Forelimb muscle (tissue), 1 donor: ENCODE data around the gene PCDHGB3. TPM values are rescaled to one million over a fixed set of nuclear protein-coding genes. Genes with fewer than 3 reads are reported as not detected.
"Not testable (repeated sequence)": the region's sequence is repeated elsewhere in the genome, so short reads cannot be mapped to it uniquely, and the experiment has no call there.

Source experiments
- DNase-seq: peaks from one replicate; pipeline ENCODE4 v3.0.0-alpha.2; 2013; ENCODE audit warnings: low read depth
- polyA plus RNA-seq: library from polyadenylated mRNA; unstranded; fragments of 120-200 nt; gene quantifications from one replicate; pipeline ENCODE4 v1.2.1, GENCODE V29; 2013; ENCODE audit not compliant: insufficient read length

The PCDHGB3 gene
- polyA plus RNA-seq, 1 donor = 1.6 TPM

DNA sequence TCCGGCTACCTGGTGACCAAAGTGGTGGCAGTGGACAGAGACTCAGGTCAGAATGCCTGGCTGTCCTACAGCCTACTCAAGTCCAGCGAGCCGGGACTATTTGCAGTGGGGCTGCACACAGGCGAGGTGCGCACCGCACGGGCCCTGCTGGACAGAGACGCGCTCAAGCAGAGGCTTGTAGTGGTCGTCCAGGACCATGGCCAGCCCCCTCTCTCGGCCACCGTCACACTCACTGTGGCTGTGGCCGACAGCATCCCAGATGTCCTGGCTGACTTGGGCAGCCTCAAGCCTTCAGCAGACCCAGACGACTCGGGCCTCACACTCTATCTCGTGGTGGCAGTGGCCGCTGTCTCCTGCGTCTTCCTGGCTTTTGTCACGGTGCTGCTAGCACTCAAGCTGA, 13.1 kb upstream of the PCDHGB3 start:
- no peak for DNase-seq

- no peak for DNase-seq
Observed at GRCh38 chr5:141359790-141360426, 10.1 kb upstream of the PCDHGB3 start, which contains the start of gene PCDHGB2. Gene PCDHGB2 (plus strand): TSS chr5:141359994. CDS start chr5:141360136, 142 bp downstream.

- DNase-seq = no peak
Observed at GRCh38 chr5:141360685-141361084, 9.4 kb upstream of the PCDHGB3 start.

DNA sequence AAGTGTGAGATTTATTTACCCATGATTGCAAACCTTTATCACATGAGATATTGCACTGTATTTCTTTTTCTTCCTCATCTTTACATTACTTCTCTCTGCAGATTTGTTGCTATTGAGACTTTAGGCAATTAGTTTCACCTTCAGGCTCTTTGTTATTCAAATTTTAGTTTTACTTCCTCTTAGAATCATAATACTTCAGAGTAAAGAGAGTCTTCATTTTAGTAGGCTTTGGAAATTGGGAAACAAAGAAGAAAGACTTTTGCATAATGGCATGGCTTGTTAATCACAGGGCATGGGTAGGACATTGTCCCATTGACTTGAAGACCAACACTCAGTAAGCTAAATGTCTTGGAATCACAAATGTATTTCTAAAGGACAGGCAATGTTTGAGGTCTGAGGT, 7.3 kb upstream of the PCDHGB3 start:
- no peak for DNase-seq

DNA sequence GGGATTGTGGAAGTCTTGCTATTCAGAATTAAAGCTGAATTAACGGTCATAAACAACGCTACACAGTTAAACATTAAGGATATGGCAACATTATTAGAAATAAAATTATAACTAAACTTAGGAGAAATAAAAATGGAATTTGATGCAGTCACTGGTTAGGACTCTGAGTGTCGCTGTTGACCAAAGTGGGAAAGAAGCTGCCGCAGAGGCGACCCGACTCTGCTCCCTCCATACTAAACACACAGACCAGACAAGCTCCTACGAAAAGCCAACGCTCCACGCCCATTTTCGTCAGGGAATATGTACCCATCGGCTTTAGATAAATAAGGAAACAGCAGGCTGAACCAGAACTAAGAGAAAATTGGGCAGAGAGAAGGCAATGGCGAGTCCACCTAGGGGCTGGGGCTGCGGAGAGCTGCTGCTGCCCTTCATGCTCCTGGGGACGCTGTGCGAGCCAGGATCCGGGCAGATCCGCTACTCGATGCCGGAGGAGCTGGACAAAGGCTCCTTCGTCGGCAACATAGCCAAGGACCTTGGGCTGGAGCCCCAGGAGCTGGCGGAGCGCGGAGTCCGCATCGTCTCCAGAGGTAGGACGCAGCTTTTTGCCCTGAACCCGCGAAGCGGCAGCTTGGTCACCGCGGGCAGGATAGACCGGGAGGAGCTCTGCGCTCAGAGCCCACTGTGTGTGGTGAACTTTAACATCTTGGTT, 5.9 kb upstream of the PCDHGB3 start, which contains the start of gene PCDHGA5:
Gene PCDHGA5, plus strand, starts transcription at position 211 of the 709 bp plus-strand sequence. Its CDS starts 169 bp downstream, at position 380.
- no peak for DNase-seq

- no peak for DNase-seq
Observed at GRCh38 chr5:141366016-141366896, 3.8 kb upstream of the PCDHGB3 start.

- DNase-seq = no peak
Observed at GRCh38 chr5:141371572-141372475, 1.8 kb downstream of the PCDHGB3 start.

DNA sequence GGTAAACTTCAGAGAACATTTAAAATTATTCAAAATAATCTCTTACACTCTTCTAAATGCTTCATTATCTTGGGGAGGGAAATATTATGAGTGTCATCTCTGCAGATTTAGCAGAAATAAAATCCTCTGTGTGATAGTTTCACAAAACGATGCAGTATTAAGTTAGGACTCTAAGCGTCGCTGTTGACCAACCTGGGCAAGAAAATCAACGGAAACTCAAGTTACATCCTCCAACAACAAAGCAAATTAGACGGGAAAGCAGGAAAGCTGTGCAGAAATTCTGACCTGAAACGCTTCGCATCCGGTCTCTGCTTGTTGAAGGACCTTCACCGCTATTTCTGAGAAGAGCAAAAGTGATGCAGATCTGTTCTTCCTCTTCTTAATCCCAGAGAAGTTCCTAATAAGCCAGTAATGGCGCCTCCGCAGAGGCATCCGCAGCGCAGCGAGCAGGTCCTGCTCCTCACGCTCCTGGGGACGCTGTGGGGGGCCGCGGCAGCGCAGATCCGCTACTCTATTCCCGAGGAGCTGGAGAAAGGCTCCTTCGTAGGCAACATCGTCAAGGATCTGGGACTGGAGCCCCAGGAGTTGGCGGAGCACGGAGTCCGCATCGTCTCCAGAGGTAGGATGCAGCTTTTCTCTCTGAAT, 3.8 kb downstream of the PCDHGB3 start, which contains the start of gene PCDHGA6:
Gene PCDHGA6, plus strand, starts transcription at position 219 of the 645 bp plus-strand sequence. Its CDS starts 193 bp downstream, at position 412.
- DNase-seq = no peak

- DNase-seq = no peak
Observed at GRCh38 chr5:141374627-141375026, 4.6 kb downstream of the PCDHGB3 start.

DNA sequence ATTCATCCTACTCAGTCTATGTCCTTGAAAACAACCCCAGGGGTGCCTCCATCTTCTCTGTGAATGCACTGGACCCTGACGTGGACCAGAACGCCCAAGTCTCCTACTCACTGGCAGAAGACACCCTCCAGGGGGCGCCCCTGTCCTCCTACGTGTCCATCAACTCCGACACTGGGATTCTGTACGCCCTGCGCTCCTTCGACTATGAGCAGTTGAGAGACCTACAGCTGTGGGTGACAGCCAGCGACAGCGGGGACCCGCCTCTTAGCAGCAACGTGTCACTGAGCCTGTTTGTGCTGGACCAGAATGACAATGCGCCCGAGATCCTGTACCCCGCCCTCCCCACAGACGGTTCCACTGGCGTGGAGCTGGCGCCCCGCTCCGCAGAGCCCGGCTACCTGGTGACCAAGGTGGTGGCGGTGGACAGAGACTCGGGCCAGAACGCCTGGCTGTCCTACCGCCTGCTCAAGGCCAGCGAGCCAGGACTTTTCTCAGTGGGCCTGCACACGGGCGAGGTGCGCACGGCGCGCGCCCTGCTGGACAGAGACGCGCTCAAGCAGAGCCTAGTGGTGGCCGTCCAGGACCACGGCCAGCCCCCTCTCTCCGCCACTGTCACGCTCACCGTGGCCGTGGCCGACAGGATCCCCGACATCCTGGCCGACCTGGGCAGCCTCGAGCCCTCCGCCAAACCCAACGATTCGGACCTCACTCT, 5.6 kb downstream of the PCDHGB3 start:
- not testable (repeated sequence) for DNase-seq

DNA sequence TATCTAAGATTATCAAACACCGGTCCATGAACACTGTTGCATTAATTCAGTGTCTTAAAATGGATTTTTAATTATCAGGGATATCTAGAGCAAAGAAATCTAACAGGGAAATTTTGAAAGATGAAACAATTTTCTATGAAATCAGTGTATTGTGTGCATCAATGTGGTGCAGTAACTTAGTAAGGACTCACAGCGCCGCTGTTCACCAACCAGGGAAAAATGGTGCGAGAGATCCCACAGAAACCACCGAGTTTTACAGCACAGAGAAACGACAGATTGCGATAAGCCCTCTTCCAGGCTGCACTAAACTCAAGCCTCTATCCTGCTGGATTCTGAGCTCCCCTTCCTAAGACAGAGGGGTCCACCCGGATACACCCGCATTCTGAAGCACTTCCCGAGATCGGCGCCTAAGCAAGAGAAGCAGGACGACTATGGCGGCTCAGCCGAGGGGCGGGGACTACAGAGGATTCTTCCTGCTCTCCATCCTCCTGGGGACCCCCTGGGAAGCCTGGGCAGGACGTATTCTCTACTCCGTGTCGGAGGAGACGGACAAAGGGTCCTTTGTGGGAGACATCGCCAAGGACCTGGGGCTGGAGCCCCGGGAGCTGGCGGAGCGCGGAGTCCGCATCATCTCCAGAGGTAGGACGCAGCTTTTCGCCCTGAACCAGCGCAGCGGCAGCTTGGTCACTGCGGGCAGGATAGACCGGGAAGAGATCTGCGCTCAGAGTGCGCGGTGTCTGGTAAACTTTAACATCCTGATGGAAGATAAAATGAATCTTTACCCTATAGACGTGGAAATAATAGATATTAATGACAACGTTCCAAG, 12.6 kb downstream of the PCDHGB3 start, which contains the start of gene PCDHGA7:
Gene PCDHGA7, plus strand, starts transcription at position 274 of the 826 bp plus-strand sequence. Its CDS starts 158 bp downstream, at position 432.
- no peak for DNase-seq

- no peak for DNase-seq
Observed at GRCh38 chr5:141383345-141383744, 13.3 kb downstream of the PCDHGB3 start.

GRCh38 chr5:141384471-141385267, 14.6 kb downstream of the PCDHGB3 start:
- DNase-seq = no peak

DNA sequence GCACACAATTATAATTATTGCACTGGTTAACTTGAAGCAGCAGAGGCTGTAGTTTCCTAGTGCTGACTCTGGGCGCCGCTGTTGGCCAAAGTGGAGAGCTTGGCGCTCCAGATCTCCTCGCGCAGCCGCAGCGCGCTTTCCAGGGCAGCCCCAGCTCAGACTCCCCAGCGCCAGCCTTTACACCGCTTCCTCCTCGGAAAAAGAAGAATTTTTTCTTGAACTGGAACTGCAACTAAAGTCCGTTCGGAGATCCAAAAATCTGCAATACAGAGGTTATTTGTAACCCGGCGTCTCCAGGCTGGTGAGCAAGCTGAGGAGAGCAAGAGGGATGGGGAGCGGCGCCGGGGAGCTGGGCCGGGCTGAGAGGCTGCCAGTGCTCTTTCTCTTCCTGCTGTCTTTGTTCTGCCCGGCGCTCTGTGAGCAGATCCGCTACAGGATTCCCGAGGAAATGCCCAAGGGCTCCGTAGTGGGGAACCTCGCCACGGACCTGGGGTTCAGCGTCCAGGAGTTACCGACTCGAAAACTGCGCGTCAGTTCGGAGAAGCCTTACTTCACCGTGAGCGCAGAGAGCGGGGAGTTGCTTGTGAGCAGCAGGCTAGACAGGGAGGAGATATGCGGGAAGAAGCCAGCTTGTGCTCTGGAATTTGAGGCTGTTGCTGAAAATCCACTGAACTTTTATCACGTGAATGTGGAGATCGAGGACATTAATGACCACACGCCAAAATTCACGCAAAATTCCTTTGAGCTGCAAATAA, 17.7 kb downstream of the PCDHGB3 start, which contains the start of gene PCDHGB4:
Gene PCDHGB4, plus strand, starts transcription at position 142 of the 755 bp plus-strand sequence. Its CDS starts 187 bp downstream, at position 329.
- DNase-seq = not testable (repeated sequence)

- no peak for DNase-seq
Observed at GRCh38 chr5:141388661-141389060, 18.6 kb downstream of the PCDHGB3 start.

DNA sequence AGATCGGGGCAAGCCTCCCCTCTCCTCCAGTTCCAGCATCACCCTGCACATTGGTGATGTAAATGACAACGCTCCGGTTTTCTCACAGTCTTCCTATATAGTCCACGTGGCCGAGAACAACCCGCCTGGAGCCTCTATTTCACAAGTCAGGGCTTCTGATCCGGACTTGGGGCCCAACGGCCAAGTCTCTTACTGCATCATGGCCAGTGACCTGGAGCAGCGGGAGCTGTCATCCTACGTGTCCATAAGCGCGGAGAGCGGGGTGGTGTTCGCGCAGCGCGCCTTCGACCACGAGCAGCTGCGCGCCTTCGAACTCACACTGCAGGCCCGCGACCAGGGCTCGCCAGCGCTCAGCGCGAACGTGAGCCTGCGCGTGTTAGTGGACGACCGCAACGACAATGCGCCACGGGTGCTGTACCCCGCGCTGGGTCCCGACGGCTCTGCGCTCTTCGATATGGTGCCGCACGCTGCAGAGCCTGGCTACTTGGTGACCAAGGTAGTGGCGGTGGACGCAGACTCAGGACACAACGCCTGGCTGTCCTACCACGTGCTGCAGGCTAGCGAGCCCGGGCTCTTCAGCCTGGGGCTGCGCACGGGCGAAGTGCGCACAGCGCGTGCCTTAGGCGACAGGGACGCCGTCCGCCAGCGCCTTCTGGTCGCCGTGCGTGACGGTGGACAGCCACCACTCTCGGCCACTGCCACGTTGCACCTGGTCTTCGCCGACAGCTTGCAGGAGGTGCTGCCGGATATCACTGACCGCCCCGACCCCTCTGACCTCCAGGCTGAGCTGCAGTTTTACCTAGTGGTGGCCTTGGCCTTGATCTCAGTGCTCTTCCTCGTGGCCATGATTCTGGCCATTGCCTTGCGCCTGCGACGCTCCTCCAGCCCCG, 19.4 kb downstream of the PCDHGB3 start:
- DNase-seq = no peak
